ENCODE data around the gene CDH12.
"Not testable (repeated sequence)": the region's sequence is repeated elsewhere in the genome, so short reads cannot be mapped to it uniquely, and the experiment has no call there.

- TF ChIP-seq POLR2A, CTCF, POLR2AphosphoS5 (IDR thresholded peaks at IDR 0.05): not testable (repeated sequence)
These were observed 852.0 kb downstream of the CDH12 start for GRCh38 chr5:22001097-22001496.
